ENCODE data around the gene LIN7C. TPM values are rescaled to one million over a fixed set of nuclear protein-coding genes. Genes with fewer than 3 reads are reported as not detected.
A peak's percentile ranks its signal among the peaks of the same experiment; 100 is the strongest.

Gene LIN7C
- total RNA-seq, 4 donors from 2014 or later: 29.2 to 35.6 (median 34.5) TPM

- intact Hi-C loops (cut with DNase I; ENCODE audit: low total_unique reads): no loop called here
- 0 to 1% methylated on average over 13 to 15 of the region's 79 CpGs for WGBS, 2 donors
- peak overlapping the region; percentile 69 for H3K4me3 ChIP-seq (ENCODE audit: low read depth, poor library complexity, severe bottlenecking)
- peak; percentile 37 to 89 for DNase-seq (ENCODE audit: low spot score in 2 of 2)
- TF ChIP-seq POLR2A (IDR thresholded peaks at IDR 0.05) (no peak), CTCF (IDR thresholded peaks at IDR 0.05) (no peak)
These were observed 34.8 kb downstream of the LIN7C start for GRCh38 chr11:27471589-27472397.

- TF ChIP-seq POLR2A (IDR thresholded peaks at IDR 0.05): no peak
- no peak for TF ChIP-seq CTCF (IDR thresholded peaks at IDR 0.05)
- intact Hi-C loops (cut with DNase I; ENCODE audit: low total_unique reads): no loop called here
- H3K4me3 ChIP-seq (ENCODE audit: low read depth, poor library complexity, severe bottlenecking): peak overlapping the region; percentile 69
- 21 to 22% methylated on average over 21 of the region's 21 CpGs for WGBS, 2 donors
- DNase-seq (ENCODE audit: low spot score in 2 of 2): no peak
These were observed 35.6 kb downstream of the LIN7C start for GRCh38 chr11:27470826-27471588.

GRCh38 chr11:27470166-27470565 lies 36.4 kb downstream of the LIN7C start:
- WGBS, 2 donors: 29 to 31% methylated on average over 3 of the region's 3 CpGs
- TF ChIP-seq CTCF (IDR thresholded peaks at IDR 0.05) (no peak), POLR2A (IDR thresholded peaks at IDR 0.05) (no peak)
- DNase-seq (ENCODE audit: low spot score in 2 of 2): no peak
- H3K4me3 ChIP-seq (ENCODE audit: low read depth, poor library complexity, severe bottlenecking): no peak overlapping the region
- intact Hi-C loops (cut with DNase I; ENCODE audit: low total_unique reads): no loop called here

GRCh38 chr11:27468995-27469695 lies 37.4 kb downstream of the LIN7C start:
- no peak for TF ChIP-seq POLR2A (IDR thresholded peaks at IDR 0.05)
- no peak for TF ChIP-seq CTCF (IDR thresholded peaks at IDR 0.05)
- intact Hi-C loops (cut with DNase I; ENCODE audit: low total_unique reads): no loop called here
- H3K4me3 ChIP-seq (ENCODE audit: low read depth, poor library complexity, severe bottlenecking): no peak overlapping the region
- 43 to 47% methylated on average over 8 of the region's 8 CpGs for WGBS, 2 donors
- DNase-seq (ENCODE audit: low spot score in 2 of 2): no peak

GRCh38 chr11:27468209-27468994 lies 38.2 kb downstream of the LIN7C start:
- intact Hi-C loops (cut with DNase I; ENCODE audit: low total_unique reads): no loop called here
- WGBS, 2 donors: 30 to 41% methylated on average over 5 of the region's 5 CpGs
- TF ChIP-seq CTCF (IDR thresholded peaks at IDR 0.05) (no peak), POLR2A (IDR thresholded peaks at IDR 0.05) (no peak)
- no peak overlapping the region for H3K4me3 ChIP-seq (ENCODE audit: low read depth, poor library complexity, severe bottlenecking)
- DNase-seq (ENCODE audit: low spot score in 2 of 2): no peak
